ENCODE data around the gene THEM5. TPM values are rescaled to one million over a fixed set of nuclear protein-coding genes. Genes with fewer than 3 reads are reported as not detected.

Gene THEM5
- total and polyA plus RNA-seq, 9 donors = 0.07 TPM; not detected in 8

GRCh38 chr1:151839457-151840403 is 13.8 kb downstream of the THEM5 start, which contains the start of gene C2CD4D:
Gene C2CD4D, minus strand, starts transcription at chr1:151839820. Its CDS starts 831 bp downstream, at chr1:151838989.
- no peaks in the 10 kb centered on the region for H3K4me1 ChIP-seq (ENCODE audit: insufficient read depth)
- H3K27ac ChIP-seq = no peak within 1 kb of the TSS
- no peak for DNase-seq
- H3K9me3 ChIP-seq = no peaks in the 10 kb centered on the region
- H3K27me3 ChIP-seq = no peaks in the 10 kb centered on the region
- peak within 1 kb of the TSS; percentile 14 for H3K4me3 ChIP-seq
- H3K36me3 ChIP-seq = no peaks in the 10 kb centered on the region
- WGBS, 3 donors = 13 to 28% (median 16%) methylated on average over 47 of the region's 47 CpGs
- intact Hi-C loops (cut with DNase I) = no loop called here
- TF ChIP-seq EP300 (IDR thresholded peaks at IDR 0.05) (no peak), POLR2A (IDR thresholded peaks at IDR 0.05) (no peak), CTCF (IDR thresholded peaks at IDR 0.05) (no peak)

GRCh38 chr1:151839082-151839412 is 14.5 kb downstream of the THEM5 start:
- H3K9me3 ChIP-seq = no peaks in the 10 kb centered on the region
- intact Hi-C loops (cut with DNase I) = no loop called here
- DNase-seq = no peak
- no peaks in the 10 kb centered on the region for H3K4me1 ChIP-seq (ENCODE audit: insufficient read depth)
- no peaks in the 10 kb centered on the region for H3K36me3 ChIP-seq
- no peak overlapping the region for H3K4me3 ChIP-seq
- no peak overlapping the region for H3K27ac ChIP-seq
- H3K27me3 ChIP-seq = no peaks in the 10 kb centered on the region
- TF ChIP-seq EP300 (IDR thresholded peaks at IDR 0.05) (no peak), CTCF (IDR thresholded peaks at IDR 0.05) (no peak), POLR2A (IDR thresholded peaks at IDR 0.05) (no peak)
- 36 to 69% (median 57%) methylated on average over 16 of the region's 16 CpGs for WGBS, 3 donors

GRCh38 chr1:151838222-151839081 is 15.1 kb downstream of the THEM5 start:
- H3K27me3 ChIP-seq = no peaks in the 10 kb centered on the region
- H3K9me3 ChIP-seq = no peaks in the 10 kb centered on the region
- H3K27ac ChIP-seq = no peak overlapping the region
- no peak for TF ChIP-seq POLR2A (IDR thresholded peaks at IDR 0.05)
- TF ChIP-seq CTCF (IDR thresholded peaks at IDR 0.05) = no peak
- no peak for TF ChIP-seq EP300 (IDR thresholded peaks at IDR 0.05)
- no peaks in the 10 kb centered on the region for H3K36me3 ChIP-seq
- peak overlapping the region; percentile 13 for H3K4me3 ChIP-seq
- WGBS, 3 donors = 8 to 12% (median 10%) methylated on average over 94 to 117 of the region's 117 CpGs
- peak in 1 of 5 donors; percentile 59 for DNase-seq
- H3K4me1 ChIP-seq (ENCODE audit: insufficient read depth) = no peaks in the 10 kb centered on the region
- intact Hi-C loops (cut with DNase I) = no loop called here

DNA sequence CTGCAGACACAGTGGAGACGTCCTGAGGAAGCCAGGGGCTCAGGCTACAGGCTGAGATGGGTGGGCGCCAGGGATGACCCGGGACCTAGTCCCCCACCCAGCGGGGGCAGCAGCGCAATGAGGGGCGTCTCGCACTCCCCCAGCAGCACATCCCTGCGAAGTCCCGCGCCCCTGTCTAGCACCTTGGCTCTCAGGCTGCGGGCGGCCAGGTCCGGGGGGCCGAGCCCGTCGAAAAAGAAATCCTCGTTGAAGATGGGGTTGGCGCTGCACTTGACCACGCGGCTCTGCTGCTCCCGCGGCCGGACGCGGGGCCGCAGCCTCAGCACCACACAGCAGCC is 15.7 kb downstream of the THEM5 start:
- H3K36me3 ChIP-seq = no peaks in the 10 kb centered on the region
- H3K9me3 ChIP-seq = no peaks in the 10 kb centered on the region
- no peak overlapping the region for H3K27ac ChIP-seq
- intact Hi-C loops (cut with DNase I) = no loop called here
- H3K27me3 ChIP-seq = no peaks in the 10 kb centered on the region
- TF ChIP-seq CTCF (IDR thresholded peaks at IDR 0.05) (no peak), POLR2A (IDR thresholded peaks at IDR 0.05) (no peak), EP300 (IDR thresholded peaks at IDR 0.05) (no peak)
- DNase-seq = no peak
- WGBS, 3 donors = 14 to 22% (median 16%) methylated on average over 20 to 26 of the region's 26 CpGs
- peak overlapping the region; percentile 13 for H3K4me3 ChIP-seq
- H3K4me1 ChIP-seq (ENCODE audit: insufficient read depth) = no peaks in the 10 kb centered on the region

Data from ovary (tissue), 9 donors.